ENCODE data around the gene FYB1. TPM values are rescaled to one million over a fixed set of nuclear protein-coding genes. Genes with fewer than 3 reads are reported as not detected.

The FYB1 gene
- total RNA-seq, 3 donors from 2014 or later (not counting 1 experiment from before 2014, with no cell fraction given), result 277 to 340 (median 295) TPM

GRCh38 chr5:39211773-39212172, 7.6 kb downstream of the FYB1 start:
- no peaks in the 10 kb centered on the region for H3K27me3 Mint-ChIP-seq (ENCODE audit: low read depth in 2 of 2)
- WGBS (ENCODE audit: insufficient coverage), result 0% methylated on average over 1 of the region's 3 CpGs
- ATAC-seq (peak; percentile 54 to 70 (median 59)), DNase-seq (peak in 1 of 2 donors; percentile 84)
- Histone ChIP-seq H3K27me3 (ENCODE audit: control insufficient read depth, insufficient read depth, low read length) (no peaks in the 10 kb centered on the region), H3K27ac (ENCODE audit: low read length) (peak overlapping the region; percentile 83), H3K36me3 (ENCODE audit: control insufficient read depth, insufficient read depth, low read length) (no peaks in the 10 kb centered on the region), H3K4me3 (ENCODE audit: low read length) (no peak overlapping the region), H3K9me3 (ENCODE audit: control insufficient read depth, insufficient read depth, low read length) (no peaks in the 10 kb centered on the region), H3K4me1 (ENCODE audit: control insufficient read depth, insufficient read depth, low read length) (peaks cover 78% of the 10 kb centered on the region)
- TF ChIP-seq CTCF (IDR thresholded peaks at IDR 0.05), result no peak
- intact Hi-C loops (cut with micrococcal nuclease), result loop anchor here (2.0 kb wide), 2 partner anchors 51 to 63 kb away; no protein-coding TSS in a partner anchor
- H3K4me3 Mint-ChIP-seq, result peak overlapping the region; percentile 90
- peaks cover 92% of the 10 kb centered on the region in 2 donors for H3K4me1 Mint-ChIP-seq
- H3K9me3 Mint-ChIP-seq, result no peaks in the 10 kb centered on the region
- no peaks in the 10 kb centered on the region for H3K36me3 Mint-ChIP-seq
- peak overlapping the region; percentile 84 to 96 for H3K27ac Mint-ChIP-seq

- peaks cover 86 to 94% of the 10 kb centered on the region in 2 donors for H3K4me1 Mint-ChIP-seq
- H3K36me3 Mint-ChIP-seq, result no peaks in the 10 kb centered on the region
- DNase-seq (peak; percentile 66 to 92), ATAC-seq (peak; percentile 69 to 86 (median 85))
- peak overlapping the region; percentile 87 for H3K4me3 Mint-ChIP-seq
- peak overlapping the region; percentile 83 for H3K27ac ChIP-seq (ENCODE audit: low read length)
- intact Hi-C loops (cut with micrococcal nuclease), result loop anchor here (1.0 to 2.0 kb wide), 3 partner anchors 10 to 49 kb away; no protein-coding TSS in a partner anchor
- peaks cover 61% of the 10 kb centered on the region for H3K4me1 ChIP-seq (ENCODE audit: control insufficient read depth, insufficient read depth, low read length)
- 1% methylated on average over 10 of the region's 10 CpGs for WGBS (ENCODE audit: insufficient coverage)
- H3K27ac Mint-ChIP-seq, result peak overlapping the region; percentile 84 to 96
- no peaks in the 10 kb centered on the region for H3K27me3 ChIP-seq (ENCODE audit: control insufficient read depth, insufficient read depth, low read length)
- H3K9me3 ChIP-seq (ENCODE audit: control insufficient read depth, insufficient read depth, low read length), result no peaks in the 10 kb centered on the region
- no peaks in the 10 kb centered on the region for H3K36me3 ChIP-seq (ENCODE audit: control insufficient read depth, insufficient read depth, low read length)
- H3K9me3 Mint-ChIP-seq, result no peaks in the 10 kb centered on the region
- no peak overlapping the region for H3K4me3 ChIP-seq (ENCODE audit: low read length)
- no peak for TF ChIP-seq CTCF (IDR thresholded peaks at IDR 0.05)
- H3K27me3 Mint-ChIP-seq (ENCODE audit: low read depth in 2 of 2), result no peaks in the 10 kb centered on the region
Measured at GRCh38 chr5:39209924-39210323, 9.4 kb downstream of the FYB1 start.

- Histone ChIP-seq H3K9me3 (ENCODE audit: control insufficient read depth, insufficient read depth, low read length) (no peaks in the 10 kb centered on the region), H3K4me3 (ENCODE audit: low read length) (no peak overlapping the region), H3K27me3 (ENCODE audit: control insufficient read depth, insufficient read depth, low read length) (no peaks in the 10 kb centered on the region), H3K36me3 (ENCODE audit: control insufficient read depth, insufficient read depth, low read length) (no peaks in the 10 kb centered on the region), H3K27ac (ENCODE audit: low read length) (peak overlapping the region; percentile 54), H3K4me1 (ENCODE audit: control insufficient read depth, insufficient read depth, low read length) (peaks cover 62% of the 10 kb centered on the region)
- DNase-seq, result peak in 1 of 2 donors; percentile 61
- no peak for TF ChIP-seq CTCF (IDR thresholded peaks at IDR 0.05)
- Mint-ChIP-seq H3K9me3 (no peaks in the 10 kb centered on the region), H3K4me1 (peaks cover 86 to 94% of the 10 kb centered on the region in 2 donors), H3K27ac (peak overlapping the region; percentile 84 to 96), H3K36me3 (no peaks in the 10 kb centered on the region), H3K27me3 (ENCODE audit: low read depth in 2 of 2) (no peaks in the 10 kb centered on the region), H3K4me3 (peak overlapping the region; percentile 31)
- intact Hi-C loops (cut with micrococcal nuclease), result no loop called here
- 86% methylated on average over 8 of the region's 8 CpGs for WGBS (ENCODE audit: insufficient coverage)
- ATAC-seq, result no peak
Measured at GRCh38 chr5:39208471-39208870, 10.9 kb downstream of the FYB1 start.

Data from natural killer cell (primary cell).